ENCODE data around the gene NOL9.

NOL9 gene

DNA sequence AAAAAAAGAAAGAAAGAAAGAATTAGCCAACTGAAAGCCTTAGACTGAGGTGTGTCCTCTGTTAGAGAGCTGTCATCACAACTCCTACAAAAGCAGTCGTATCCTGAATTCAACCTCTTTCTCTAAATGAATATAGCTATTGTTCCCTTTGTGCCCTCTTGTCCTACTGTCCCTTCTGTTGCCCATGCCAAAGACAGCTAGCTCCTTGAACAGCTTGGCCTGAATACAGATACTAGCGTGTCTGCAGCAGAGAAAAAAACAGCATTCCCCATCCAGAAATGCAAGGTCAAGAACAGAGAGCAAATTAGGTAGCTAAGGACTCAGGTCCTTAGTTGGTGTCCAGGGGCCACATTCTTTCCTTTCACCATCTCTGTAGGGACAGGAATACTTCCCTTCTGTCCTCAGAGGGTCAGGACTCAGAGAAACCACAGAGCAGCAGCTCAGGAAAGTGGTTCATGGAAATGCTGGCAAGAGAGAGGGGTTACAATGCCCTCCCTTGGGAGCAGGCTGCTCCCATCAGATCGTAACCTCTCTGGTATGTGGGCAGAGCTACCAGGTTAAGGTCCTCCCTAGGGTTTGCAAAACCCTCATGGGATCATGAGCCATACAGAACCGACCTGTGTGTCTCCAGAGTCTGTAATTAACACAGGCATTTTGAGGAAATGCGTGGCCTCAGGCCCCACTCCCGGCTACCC, 23.7 kb upstream of the NOL9 start:
- DNase-seq (ENCODE audit: low read depth): peak; percentile 69
- TF ChIP-seq, protein P1, sequence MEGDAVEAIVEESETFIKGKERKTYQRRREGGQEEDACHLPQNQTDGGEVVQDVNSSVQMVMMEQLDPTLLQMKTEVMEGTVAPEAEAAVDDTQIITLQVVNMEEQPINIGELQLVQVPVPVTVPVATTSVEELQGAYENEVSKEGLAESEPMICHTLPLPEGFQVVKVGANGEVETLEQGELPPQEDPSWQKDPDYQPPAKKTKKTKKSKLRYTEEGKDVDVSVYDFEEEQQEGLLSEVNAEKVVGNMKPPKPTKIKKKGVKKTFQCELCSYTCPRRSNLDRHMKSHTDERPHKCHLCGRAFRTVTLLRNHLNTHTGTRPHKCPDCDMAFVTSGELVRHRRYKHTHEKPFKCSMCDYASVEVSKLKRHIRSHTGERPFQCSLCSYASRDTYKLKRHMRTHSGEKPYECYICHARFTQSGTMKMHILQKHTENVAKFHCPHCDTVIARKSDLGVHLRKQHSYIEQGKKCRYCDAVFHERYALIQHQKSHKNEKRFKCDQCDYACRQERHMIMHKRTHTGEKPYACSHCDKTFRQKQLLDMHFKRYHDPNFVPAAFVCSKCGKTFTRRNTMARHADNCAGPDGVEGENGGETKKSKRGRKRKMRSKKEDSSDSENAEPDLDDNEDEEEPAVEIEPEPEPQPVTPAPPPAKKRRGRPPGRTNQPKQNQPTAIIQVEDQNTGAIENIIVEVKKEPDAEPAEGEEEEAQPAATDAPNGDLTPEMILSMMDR (conservative IDR thresholded peaks at IDR 0.05; ENCODE audit: low read length): no peak
- H3K4me3 ChIP-seq (ENCODE audit: low read length): no peak overlapping the region

DNA sequence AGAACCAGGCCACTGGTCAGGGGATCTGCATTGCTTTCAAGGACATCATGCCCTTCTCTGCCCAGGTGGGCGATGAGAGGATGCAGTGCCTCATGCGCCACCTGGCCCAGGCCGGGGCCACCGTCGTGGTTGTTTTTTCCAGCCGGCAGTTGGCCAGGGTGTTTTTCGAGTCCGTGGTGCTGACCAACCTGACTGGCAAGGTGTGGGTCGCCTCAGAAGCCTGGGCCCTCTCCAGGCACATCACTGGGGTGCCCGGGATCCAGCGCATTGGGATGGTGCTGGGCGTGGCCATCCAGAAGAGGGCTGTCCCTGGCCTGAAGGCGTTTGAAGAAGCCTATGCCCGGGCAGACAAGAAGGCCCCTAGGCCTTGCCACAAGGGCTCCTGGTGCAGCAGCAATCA, 20.5 kb upstream of the NOL9 start:
- TF ChIP-seq, protein P1 (conservative IDR thresholded peaks at IDR 0.05; ENCODE audit: low read length): no peak
- no peak overlapping the region for H3K4me3 ChIP-seq (ENCODE audit: low read length)
- no peak for DNase-seq (ENCODE audit: low read depth)

DNA sequence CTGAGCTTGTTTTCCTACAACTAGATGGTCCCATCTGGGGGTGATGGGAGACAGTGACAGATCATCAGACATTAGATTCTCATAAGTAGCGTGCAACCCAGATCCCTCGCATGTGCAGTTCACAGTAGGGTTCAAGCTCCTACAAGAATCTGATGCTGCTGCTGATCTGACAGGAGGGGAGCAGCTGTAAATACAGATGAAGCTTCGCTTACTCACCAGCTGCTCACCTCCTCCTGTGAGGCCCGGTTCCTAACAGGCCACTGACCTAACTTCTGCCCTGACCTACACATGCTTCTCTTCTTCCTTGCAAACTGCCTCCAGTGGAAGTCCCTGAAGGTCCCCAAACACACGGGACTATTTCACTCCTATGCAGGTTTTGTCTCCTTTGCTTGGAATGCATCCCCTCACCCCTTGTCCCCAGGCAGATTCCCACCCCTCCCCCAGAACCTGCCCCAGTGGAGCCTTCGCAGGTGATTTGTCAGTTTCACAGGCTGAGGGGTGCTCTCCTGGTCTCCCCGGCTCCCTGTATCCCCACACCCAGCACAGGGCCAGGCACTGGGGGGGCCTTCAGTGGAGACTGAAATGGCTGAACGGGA, 19.8 kb upstream of the NOL9 start:
- no peak for DNase-seq (ENCODE audit: low read depth)
- TF ChIP-seq, protein P1 (conservative IDR thresholded peaks at IDR 0.05; ENCODE audit: low read length): no peak

DNA sequence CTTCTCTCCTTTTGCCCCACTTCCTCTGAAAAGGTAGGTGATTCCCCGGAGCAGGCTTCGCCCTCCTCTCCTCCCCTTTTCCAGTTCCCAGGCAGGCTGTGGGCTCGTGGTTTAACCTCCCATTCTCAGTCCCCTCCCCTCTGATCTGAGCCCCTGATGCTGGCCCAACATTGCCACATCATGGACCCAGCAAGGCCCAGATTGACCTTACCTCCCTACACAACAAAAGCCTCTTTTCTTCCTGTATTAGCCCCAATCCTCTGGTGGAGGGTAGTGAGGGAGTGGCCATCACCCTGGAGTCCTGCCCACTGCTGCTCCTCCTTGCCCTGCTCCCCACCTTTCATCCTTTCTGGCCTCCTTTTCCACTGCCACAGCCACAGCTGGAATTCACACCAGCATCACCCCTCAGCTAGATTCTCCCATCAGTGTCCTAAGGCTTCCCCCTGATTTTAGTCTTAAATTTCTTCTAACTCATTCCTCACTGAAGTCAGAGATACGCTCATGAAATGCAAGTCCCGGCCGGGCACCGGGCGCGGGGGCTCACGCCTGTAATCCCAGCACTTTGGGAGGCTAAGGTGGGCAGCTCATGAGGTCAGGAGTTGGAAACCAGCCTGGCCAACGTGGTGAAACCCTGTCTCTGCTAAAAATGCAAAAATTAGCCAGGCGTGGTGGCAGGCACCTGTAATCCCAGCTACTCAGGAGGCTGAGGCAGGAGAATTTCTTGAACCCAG, 18.5 kb upstream of the NOL9 start:
- no peak overlapping the region for H3K4me3 ChIP-seq (ENCODE audit: low read length)
- TF ChIP-seq, protein P1 (conservative IDR thresholded peaks at IDR 0.05; ENCODE audit: low read length): no peak

More for the DNA sequence above, 19.8 kb upstream of the NOL9 start:
- H3K4me3 ChIP-seq (ENCODE audit: low read length): no peak overlapping the region

DNA sequence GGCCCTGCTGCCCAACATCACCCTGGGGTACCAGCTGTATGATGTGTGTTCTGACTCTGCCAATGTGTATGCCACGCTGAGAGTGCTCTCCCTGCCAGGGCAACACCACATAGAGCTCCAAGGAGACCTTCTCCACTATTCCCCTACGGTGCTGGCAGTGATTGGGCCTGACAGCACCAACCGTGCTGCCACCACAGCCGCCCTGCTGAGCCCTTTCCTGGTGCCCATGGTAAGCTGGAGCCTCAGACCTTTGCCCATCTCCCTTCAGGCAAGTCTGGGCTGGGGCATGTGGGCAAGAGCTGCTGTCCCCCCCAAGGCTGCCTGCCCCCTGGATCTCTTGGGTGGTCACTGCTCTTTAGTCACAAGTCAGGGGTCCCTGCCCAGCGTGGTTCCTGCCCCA, 16.7 kb upstream of the NOL9 start:
- H3K4me3 ChIP-seq (ENCODE audit: low read length): no peak overlapping the region
- DNase-seq (ENCODE audit: low read depth): no peak
- TF ChIP-seq, protein P1 (conservative IDR thresholded peaks at IDR 0.05; ENCODE audit: low read length): no peak

More for the DNA sequence above, 18.5 kb upstream of the NOL9 start:
- no peak for DNase-seq (ENCODE audit: low read depth)

DNA sequence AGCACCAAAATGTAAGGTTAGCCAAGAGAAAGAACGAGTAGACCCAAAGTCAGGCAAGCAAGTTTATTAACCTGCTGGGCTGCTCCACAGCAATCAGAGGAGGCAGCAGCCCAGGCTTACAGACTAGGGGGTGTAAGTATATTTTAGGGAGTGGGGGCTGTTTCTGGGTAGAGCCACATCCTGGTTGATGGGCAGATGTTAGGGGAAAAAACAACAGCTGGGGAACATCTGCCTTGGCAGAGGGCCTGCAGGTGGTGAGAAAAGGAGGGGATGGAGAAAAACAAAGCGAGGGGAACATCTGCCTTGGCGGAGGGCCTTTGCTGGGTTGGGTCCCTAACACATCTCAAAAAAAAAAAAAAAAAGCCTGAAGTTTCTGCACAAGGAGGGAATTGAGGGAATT, 15.8 kb upstream of the NOL9 start:
- H3K4me3 ChIP-seq (ENCODE audit: low read length): no peak overlapping the region
- DNase-seq (ENCODE audit: low read depth): no peak
- TF ChIP-seq, protein P1 (conservative IDR thresholded peaks at IDR 0.05; ENCODE audit: low read length): no peak
